ENCODE measurements around the gene NID1. TPM values are rescaled to one million over a fixed set of nuclear protein-coding genes. Genes with fewer than 3 reads are reported as not detected.
"Not testable (repeated sequence)": the region's sequence is repeated elsewhere in the genome, so short reads cannot be mapped to it uniquely, and the experiment has no call there.

NID1 gene
- total and polyA plus RNA-seq, 5 experiments from 2014 or later: 0.08 TPM; not detected in 4

- Mint-ChIP-seq H3K4me1 (peaks cover 9 to 55% (median 16%) of the 10 kb centered on the region in 4 donors), H3K36me3 (no peaks in the 10 kb centered on the region), H3K27ac (no peak overlapping the region), H3K9me3 (no peaks in the 10 kb centered on the region), H3K27me3 (peaks cover 0 to 6% (median 0%) of the 10 kb centered on the region in 5 donors), H3K4me3 (no peak overlapping the region)
- POLR2A ChIA-PET: interaction anchor here (1.6 kb wide), 1 partner anchor 13 kb away, joined by 5 read pairs; no protein-coding TSS in a partner anchor
- DNase-seq: no peak
- ATAC-seq: no peak
Observed at GRCh38 chr1:235930543-235930942, 134.3 kb downstream of the NID1 start.

GRCh38 chr1:235929216-235929615 is 135.7 kb downstream of the NID1 start:
- H3K27ac Mint-ChIP-seq: no peak overlapping the region
- peaks cover 9 to 51% (median 17%) of the 10 kb centered on the region in 4 donors for H3K4me1 Mint-ChIP-seq
- POLR2A ChIA-PET: no interaction called here
- no peaks in the 10 kb centered on the region for H3K9me3 Mint-ChIP-seq
- ATAC-seq: no peak
- peaks cover 0 to 6% (median 0%) of the 10 kb centered on the region in 5 donors for H3K27me3 Mint-ChIP-seq
- DNase-seq: no peak
- no peaks in the 10 kb centered on the region for H3K36me3 Mint-ChIP-seq
- no peak overlapping the region for H3K4me3 Mint-ChIP-seq

GRCh38 chr1:235928197-235928596 is 136.7 kb downstream of the NID1 start:
- no peak overlapping the region for H3K4me3 Mint-ChIP-seq
- no peak for DNase-seq
- no peaks in the 10 kb centered on the region for H3K9me3 Mint-ChIP-seq
- peaks cover 15 to 51% (median 28%) of the 10 kb centered on the region in 4 donors for H3K4me1 Mint-ChIP-seq
- ATAC-seq: no peak
- no peak overlapping the region for H3K27ac Mint-ChIP-seq
- H3K36me3 Mint-ChIP-seq: no peaks in the 10 kb centered on the region
- H3K27me3 Mint-ChIP-seq: peaks cover 0 to 6% (median 0%) of the 10 kb centered on the region in 5 donors
- POLR2A ChIA-PET: no interaction called here

GRCh38 chr1:235927551-235927950 is 137.3 kb downstream of the NID1 start:
- peaks cover 20 to 53% (median 33%) of the 10 kb centered on the region in 4 donors for H3K4me1 Mint-ChIP-seq
- H3K27ac Mint-ChIP-seq, ATAC-seq, H3K36me3 Mint-ChIP-seq, H3K9me3 Mint-ChIP-seq, H3K27me3 Mint-ChIP-seq, DNase-seq, POLR2A ChIA-PET, H3K4me3 Mint-ChIP-seq: not testable (repeated sequence)

Other genes with a start within 250 kb of the NID1 start
- gene LYST, start 198.2 kb downstream of the NID1 start, total RNA-seq: 10 to 100 TPM; 23.0 to 27.2 TPM
- gene LYST, start 198.2 kb downstream of the NID1 start, polyA plus RNA-seq: 10 to 100 TPM in 1 of 3 donors, 1 to 10 TPM in 2; 6.4 to 10.9 (median 6.6) TPM
- 10 to 100 TPM in 1 of 2 experiments, 1 to 10 TPM in 1; 8.1 to 10.2 TPM for gene GPR137B, start 77.4 kb upstream of the NID1 start, total RNA-seq
- gene GPR137B, start 77.4 kb upstream of the NID1 start, polyA plus RNA-seq: 1 to 10 TPM; 3.6 to 9.0 (median 5.1) TPM
- gene ERO1B, start 216.9 kb upstream of the NID1 start, total RNA-seq: 10 to 100 TPM; 21.2 to 25.3 TPM
- 1 to 10 TPM; 1.9 to 3.2 (median 2.3) TPM for gene ERO1B, start 216.9 kb upstream of the NID1 start, polyA plus RNA-seq